Measurements from ENCODE around the gene TMEM62.

- TF ChIP-seq GATA3 (IDR thresholded peaks at IDR 0.05; ENCODE audit: low read depth, low read length), result no peak
- TF ChIP-seq GATA2 (IDR thresholded peaks at IDR 0.05; ENCODE audit: low read depth, low read length), result no peak
Observed at GRCh38 chr15:43219929-43220928, 86.8 kb downstream of the TMEM62 start.
